Measurements from ENCODE around the gene DOCK2. TPM values are rescaled to one million over a fixed set of nuclear protein-coding genes. Genes with fewer than 3 reads are reported as not detected.

The DOCK2 gene
- polyA plus RNA-seq, 1 of the 3 experiments (the other 2 are of a cell fraction): 3.8 TPM

GRCh38 chr5:169934990-169935389, 297.9 kb downstream of the DOCK2 start (continued):
- TF ChIP-seq USF1 (IDR thresholded peaks at IDR 0.05; ENCODE audit: borderline replicate concordance, low read depth) (no peak), CHD2 (IDR thresholded peaks at IDR 0.05; ENCODE audit: low read length, partially characterized antibody) (no peak), SMC3 (IDR thresholded peaks at IDR 0.05; ENCODE audit: low read depth, low read length) (no peak; the same call in 1 of the 2 replicates), ELF1 (IDR thresholded peaks at IDR 0.05) (no peak), TCF12 (IDR thresholded peaks at IDR 0.05) (peak; percentile 79), GATA2 (CRISPR knock-in tag; IDR thresholded peaks at IDR 0.05) (no peak), CTCF (IDR thresholded peaks at IDR 0.05) (no peak), FOSL2 (IDR thresholded peaks at IDR 0.05; ENCODE audit: borderline replicate concordance, low read depth) (peak; percentile 38; the same call in 1 of the 2 replicates)

GRCh38 chr5:169935762-169936161, 298.7 kb downstream of the DOCK2 start:
- Histone ChIP-seq H3K4me1 (ENCODE audit: control insufficient read depth in 1 of 2, insufficient read depth in 2 of 2, low read depth in 1 of 2, low read length in 1 of 2) (peaks cover 11 to 27% of the 10 kb centered on the region in 2 experiments; a peak in 3 of 4 replicates), H3K4me2 (no peak overlapping the region), H2AFZ (ENCODE audit: low read depth) (no peak overlapping the region), H3K79me2 (ENCODE audit: insufficient read depth) (peaks cover 47% of the 10 kb centered on the region; the same call in 1 of the 2 replicates), H3K9me2 (no peaks in the 10 kb centered on the region), H4K20me1 (ENCODE audit: insufficient read depth) (no peaks in the 10 kb centered on the region), H3K27me3 (ENCODE audit: insufficient read depth) (no peaks in the 10 kb centered on the region), H3K36me3 (replicated peaks in 1 of 2; ENCODE audit: control insufficient read depth in 1 of 2, insufficient read depth in 2 of 2, low read length in 1 of 2) (peaks cover 0 to 12% of the 10 kb centered on the region in 2 experiments), H3K4me3 (ENCODE audit: low read depth in 2 of 2, low read length in 1 of 2) (no peak overlapping the region), H3F3A (replicated peaks; ENCODE audit: insufficient read depth) (peaks cover 10% of the 10 kb centered on the region), H3K9me3 (no peaks in the 10 kb centered on the region), H3K9ac (no peak overlapping the region), H3K27ac (ENCODE audit: low read depth in 2 of 2, low read length in 1 of 2) (peak overlapping the region; percentile 58 to 60; a peak in 2 of 4 replicates)
- TF ChIP-seq EZH2phosphoT487 (IDR thresholded peaks at IDR 0.05; ENCODE audit: borderline replicate concordance, low read depth) (no peak), FOSL2 (IDR thresholded peaks at IDR 0.05; ENCODE audit: borderline replicate concordance, low read depth) (no peak), FOXJ3 (CRISPR knock-in tag; IDR thresholded peaks at IDR 0.05) (no peak), ELF1 (IDR thresholded peaks at IDR 0.05) (no peak), ZBTB33 (IDR thresholded peaks at IDR 0.05; ENCODE audit: borderline replicate concordance, low read depth) (no peak)
- 84% methylated on average over 5 of the region's 5 CpGs for WGBS (ENCODE audit: low lambda C conversion rate)
- POLR2A ChIA-PET: no interaction called here
- CTCF ChIA-PET: interaction anchor here (1.8 kb wide), 1 partner anchor 45 kb away, joined by 7 read pairs; the partner anchor contains the start of gene INSYN2B
- no peak for DNase-seq

Measured in SK-N-SH (cell line).